MCF 10A (cell line): Measurements from ENCODE around the gene GOLGB1. TPM values are rescaled to one million over a fixed set of nuclear protein-coding genes. Genes with fewer than 3 reads are reported as not detected.
A peak's percentile ranks its signal among the peaks of the same experiment; 100 is the strongest.
"Not testable (repeated sequence)": the region's sequence is repeated elsewhere in the genome, so short reads cannot be mapped to it uniquely, and the experiment has no call there.

Source experiments
- BruUV-seq: library from RNA; stranded (reverse); fragments of 400-500 nt; replicated peaks from 2 replicates; lab custom pipeline; 2021; lab: Mats Ljungman, UMichigan
- CTCF ChIA-PET: fragments of 300-600 bp; sonication (Branson Sonifier 250); formaldehyde crosslinking; extraction: SDS; loops from one replicate; lab custom pipeline; 2021; ENCODE audit warnings: antibody characterized with exemption, inconsistent platforms; lab: Yijun Ruan, JAX
- POLR2A ChIA-PET: fragments of 300-600, 350-650 bp; sonication (Branson Sonifier 250); formaldehyde crosslinking; extraction: SDS; loops from one replicate; lab custom pipeline; 2020; ENCODE audit warnings: antibody characterized with exemption, inconsistent platforms; lab: Yijun Ruan, JAX
- DNase-seq: peaks from one replicate; pipeline ENCODE4 v3.0.0-alpha.2; 2018; ENCODE audit not compliant: unreplicated experiment
- H3K27ac Mint-ChIP-seq: one replicate; pipeline ENCODE4 v1.8.0; 2022; ENCODE audit warnings: mild to moderate bottlenecking, low read depth, mixed read lengths; ENCODE audit not compliant: unreplicated experiment
- H3K27me3 Mint-ChIP-seq: one replicate; pipeline ENCODE4 v1.8.0; 2022; ENCODE audit warnings: mixed read lengths; ENCODE audit not compliant: insufficient read depth, unreplicated experiment
- H3K36me3 Mint-ChIP-seq: one replicate; pipeline ENCODE4 v1.8.0; 2022; ENCODE audit warnings: mild to moderate bottlenecking, moderate library complexity, mixed read lengths; ENCODE audit not compliant: insufficient read depth, unreplicated experiment
- H3K4me1 Mint-ChIP-seq: one replicate; pipeline ENCODE4 v1.8.0; 2022; ENCODE audit warnings: mixed read lengths; ENCODE audit not compliant: insufficient read depth, unreplicated experiment
- H3K4me3 Mint-ChIP-seq: one replicate; pipeline ENCODE4 v1.8.0; 2022; ENCODE audit warnings: mild to moderate bottlenecking, moderate library complexity, mixed read lengths; ENCODE audit not compliant: unreplicated experiment
- H3K9me3 Mint-ChIP-seq: one replicate; pipeline ENCODE4 v1.8.0; 2022; ENCODE audit warnings: mixed read lengths; ENCODE audit not compliant: unreplicated experiment
- intact Hi-C: fragments of 100-400 bp; cut with micrococcal nuclease; formaldehyde crosslinking; loops from 2 replicates; pipeline ENCODE4 v1.14.1; 2022
- total RNA-seq: library from RNA; stranded (reverse); gene quantifications from 2 replicates; pipeline ENCODE4 v1.2.3, GENCODE V29; 2022
- TF ChIP-seq, protein P1 (sequence below): fragments of 200-600 bp; IDR thresholded peaks from one replicate; pipeline ENCODE4 v1.8.0; 2022; ENCODE audit warnings: antibody characterized with exemption, mild to moderate bottlenecking; ENCODE audit not compliant: unreplicated experiment

GOLGB1 gene
- total RNA-seq, 1 experiment from 2014 or later, result 62.4 TPM

DNA sequence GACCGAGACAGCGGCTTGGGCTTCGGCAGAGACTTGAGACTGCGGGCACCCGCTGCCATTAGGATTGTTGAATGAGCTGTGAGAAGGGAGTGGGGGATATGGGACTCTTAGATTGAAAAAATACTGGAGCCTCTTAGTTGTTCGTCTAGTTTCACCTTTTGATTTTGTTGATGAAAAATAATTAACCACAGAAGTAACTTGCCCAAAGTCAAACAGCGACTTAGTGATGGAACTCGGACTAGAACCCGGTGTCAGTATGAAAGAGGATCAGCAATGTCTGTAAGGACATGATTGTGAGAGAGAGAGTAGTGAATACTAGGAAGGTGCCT is 510 bp upstream of the GOLGB1 start:
- H3K27me3 Mint-ChIP-seq, result peaks cover 18% of the 10 kb centered on the region
- DNase-seq, result no peak
- intact Hi-C loops, result no loop called here
- POLR2A ChIA-PET, result interaction anchor here (0.6 to 6.1 kb wide), 11 partner anchors 9 to 633 kb away, joined by 3 to 124 read pairs (median 6); partner anchors contain the start of genes EAF2, IQCB1 and MIX23
- H3K9me3 Mint-ChIP-seq, result no peaks in the 10 kb centered on the region
- TF ChIP-seq, protein P1, sequence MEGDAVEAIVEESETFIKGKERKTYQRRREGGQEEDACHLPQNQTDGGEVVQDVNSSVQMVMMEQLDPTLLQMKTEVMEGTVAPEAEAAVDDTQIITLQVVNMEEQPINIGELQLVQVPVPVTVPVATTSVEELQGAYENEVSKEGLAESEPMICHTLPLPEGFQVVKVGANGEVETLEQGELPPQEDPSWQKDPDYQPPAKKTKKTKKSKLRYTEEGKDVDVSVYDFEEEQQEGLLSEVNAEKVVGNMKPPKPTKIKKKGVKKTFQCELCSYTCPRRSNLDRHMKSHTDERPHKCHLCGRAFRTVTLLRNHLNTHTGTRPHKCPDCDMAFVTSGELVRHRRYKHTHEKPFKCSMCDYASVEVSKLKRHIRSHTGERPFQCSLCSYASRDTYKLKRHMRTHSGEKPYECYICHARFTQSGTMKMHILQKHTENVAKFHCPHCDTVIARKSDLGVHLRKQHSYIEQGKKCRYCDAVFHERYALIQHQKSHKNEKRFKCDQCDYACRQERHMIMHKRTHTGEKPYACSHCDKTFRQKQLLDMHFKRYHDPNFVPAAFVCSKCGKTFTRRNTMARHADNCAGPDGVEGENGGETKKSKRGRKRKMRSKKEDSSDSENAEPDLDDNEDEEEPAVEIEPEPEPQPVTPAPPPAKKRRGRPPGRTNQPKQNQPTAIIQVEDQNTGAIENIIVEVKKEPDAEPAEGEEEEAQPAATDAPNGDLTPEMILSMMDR, result no peak
- BruUV-seq, result TSS peak; percentile 92
- H3K36me3 Mint-ChIP-seq, result peaks cover 1% of the 10 kb centered on the region
- no peak overlapping the region for H3K4me3 Mint-ChIP-seq
- peaks cover 6% of the 10 kb centered on the region for H3K4me1 Mint-ChIP-seq
- CTCF ChIA-PET, result interaction anchor here (0.7 to 1.0 kb wide), 4 partner anchors 60 to 1008 kb away, joined by 3 read pairs; no protein-coding TSS in a partner anchor
- H3K27ac Mint-ChIP-seq, result no peak overlapping the region

DNA sequence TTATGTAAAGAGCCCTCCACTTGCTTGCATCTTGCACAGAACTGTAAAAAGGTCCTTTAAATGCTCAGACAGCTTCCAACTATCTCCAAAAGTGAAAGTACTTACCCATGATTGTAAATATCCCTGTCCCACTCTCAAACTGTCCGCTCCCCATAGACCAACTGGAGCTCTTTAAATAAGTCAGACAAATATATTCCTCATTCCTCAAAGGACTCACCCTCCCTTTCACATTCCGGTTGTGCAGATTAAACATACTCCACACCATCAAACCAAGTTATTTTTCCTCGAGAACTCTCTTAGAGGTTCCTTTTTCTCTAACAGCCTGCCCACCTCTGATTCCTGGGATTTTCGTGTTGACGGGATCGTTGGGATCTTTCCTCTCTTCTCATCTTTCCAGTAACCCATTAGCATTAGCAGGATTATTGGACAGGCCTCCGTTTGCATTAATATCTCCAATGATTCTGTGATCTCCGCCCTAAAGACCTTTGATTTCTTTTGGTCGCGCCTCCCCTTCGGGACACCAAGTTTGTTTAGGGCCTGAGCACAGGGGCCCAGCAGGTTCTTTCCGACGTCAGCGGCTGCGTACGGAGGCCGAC is 763 bp downstream of the GOLGB1 start:
- DNase-seq, result no peak
- no TSS peak for BruUV-seq
- Mint-ChIP-seq H3K4me3 (no peak overlapping the region), H3K9me3 (no peaks in the 10 kb centered on the region), H3K27me3 (peaks cover 18% of the 10 kb centered on the region), H3K36me3 (peaks cover 6% of the 10 kb centered on the region), H3K4me1 (peaks cover 13% of the 10 kb centered on the region), H3K27ac (no peak overlapping the region)
- TF ChIP-seq, protein P1, result no peak
- ChIA-PET CTCF (interaction anchor here (0.6 to 1.4 kb wide), 6 partner anchors 15 to 1796 kb away, joined by 3 to 5 read pairs (median 3); no protein-coding TSS in a partner anchor), POLR2A (interaction anchor here (0.6 to 6.1 kb wide), 21 partner anchors 9 to 1399 kb away, joined by 3 to 124 read pairs (median 4); partner anchors contain the start of genes CSTA, EAF2, FAM162A and IQCB1)
- intact Hi-C loops, result no loop called here

DNA sequence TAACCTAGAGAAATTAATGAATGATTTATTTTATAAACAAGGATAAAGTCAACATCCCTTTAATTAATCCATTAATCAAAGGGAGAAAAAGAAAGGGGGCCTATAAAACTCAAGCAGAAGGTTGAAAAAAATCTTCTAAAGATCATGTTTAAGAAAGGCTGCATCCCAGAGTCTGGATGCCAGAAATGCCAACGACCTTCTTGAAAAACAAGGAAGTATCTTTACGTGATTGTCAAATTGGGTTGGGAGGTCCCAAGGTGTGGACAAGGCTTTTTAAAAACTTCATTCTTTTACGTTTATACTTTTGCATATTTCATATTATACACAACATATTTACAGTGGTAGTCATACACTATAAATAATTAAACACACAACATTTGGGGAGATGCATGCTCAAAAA is 1.6 kb downstream of the GOLGB1 start:
- BruUV-seq, result no TSS peak
- DNase-seq, result no peak
- peaks cover 6% of the 10 kb centered on the region for H3K36me3 Mint-ChIP-seq
- H3K27me3 Mint-ChIP-seq, result peaks cover 17% of the 10 kb centered on the region
- ChIA-PET POLR2A (interaction anchor here (0.6 to 6.1 kb wide), 11 partner anchors 8 to 1399 kb away, joined by 3 to 124 read pairs (median 4); partner anchors contain the start of genes CSTA, FAM162A, LRRC58 and POLQ), CTCF (interaction anchor here (0.6 to 1.3 kb wide), 4 partner anchors 186 to 1797 kb away, joined by 3 to 5 read pairs (median 4); no protein-coding TSS in a partner anchor)
- intact Hi-C loops, result no loop called here
- H3K4me3 Mint-ChIP-seq, result no peak overlapping the region
- TF ChIP-seq, protein P1, result no peak
- peaks cover 13% of the 10 kb centered on the region for H3K4me1 Mint-ChIP-seq
- H3K27ac Mint-ChIP-seq, result no peak overlapping the region
- no peaks in the 10 kb centered on the region for H3K9me3 Mint-ChIP-seq

DNA sequence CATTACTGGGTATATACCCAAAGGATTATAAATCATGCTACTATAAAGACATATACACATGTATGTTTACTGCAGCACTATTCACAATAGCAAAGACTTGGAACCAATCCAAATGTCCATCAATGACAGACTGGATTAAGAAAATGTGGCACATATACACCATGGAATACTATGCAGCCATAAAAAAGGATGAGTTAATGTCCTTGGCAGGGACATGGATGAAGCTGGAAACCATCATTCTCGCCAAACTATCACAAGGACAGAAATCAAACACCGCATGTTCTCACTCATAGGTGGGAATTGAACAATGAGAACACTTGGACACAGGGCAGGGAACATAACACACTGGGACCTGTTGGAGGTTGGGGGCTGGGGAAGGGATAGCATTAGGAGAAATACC is 6.4 kb downstream of the GOLGB1 start:
- H3K27me3 Mint-ChIP-seq, CTCF ChIA-PET, H3K27ac Mint-ChIP-seq, BruUV-seq, intact Hi-C loops, DNase-seq, H3K4me1 Mint-ChIP-seq, H3K4me3 Mint-ChIP-seq, H3K9me3 Mint-ChIP-seq: not testable (repeated sequence)
- peaks cover 15% of the 10 kb centered on the region for H3K36me3 Mint-ChIP-seq
- POLR2A ChIA-PET, result interaction anchor here (1.0 kb wide), 1 partner anchor 641 kb away, joined by 3 read pairs; the partner anchor contains the start of gene FAM162A
